DOHH2 (cell line): ENCODE data around the gene OARD1.

Experiments used
- H3F3A ChIP-seq: fragments of 200-600 bp; sonication (generic), shearing (Covaris generic); 2 replicates; pipeline ENCODE4 v1.6.0; 2016; ENCODE audit warnings: antibody characterized with exemption, mild to moderate bottlenecking; ENCODE audit not compliant: control insufficient read depth, insufficient read depth
- H3K27ac ChIP-seq: fragments of 200-600 bp; sonication (generic); 2 replicates; pipeline ENCODE4 v1.5.1; 2014; ENCODE audit warnings: low read depth, mild to moderate bottlenecking, low read length, moderate library complexity
- H3K27me3 ChIP-seq: fragments of 200-600 bp; sonication (generic); 2 replicates; pipeline ENCODE4 v1.6.1; 2014; ENCODE audit warnings: mild to moderate bottlenecking, low read length, mixed read lengths; ENCODE audit not compliant: control insufficient read depth
- H3K36me3 ChIP-seq: fragments of 200-600 bp; sonication (generic); 2 replicates; pipeline ENCODE4 v1.6.1; 2014; ENCODE audit warnings: mild to moderate bottlenecking, low read length, moderate library complexity, mixed read lengths; ENCODE audit not compliant: control insufficient read depth
- H3K4me1 ChIP-seq: fragments of 200-600 bp; sonication (generic); 2 replicates; pipeline ENCODE4 v1.6.1; 2014; ENCODE audit warnings: mild to moderate bottlenecking, low read length, mixed read lengths; ENCODE audit not compliant: control insufficient read depth
- H3K4me2 ChIP-seq: fragments of 200-600 bp; sonication (generic); 2 replicates; pipeline ENCODE4 v1.6.0; 2014; ENCODE audit warnings: mild to moderate bottlenecking, low read length, moderate library complexity
- H3K4me3 ChIP-seq: fragments of 200-600 bp; sonication (generic); 2 replicates; pipeline ENCODE4 v1.5.1; 2014; ENCODE audit warnings: mild to moderate bottlenecking, low read length, mixed read lengths
- H3K79me2 ChIP-seq: fragments of 200-600 bp; sonication (generic); 2 replicates; pipeline ENCODE4 v1.6.1; 2014; ENCODE audit warnings: mild to moderate bottlenecking, low read length, mixed read lengths; ENCODE audit not compliant: control insufficient read depth
- H3K9me2 ChIP-seq: fragments of 200-600 bp; sonication (generic); replicated peaks from 2 replicates; pipeline ENCODE4 v1.6.1; 2014; ENCODE audit warnings: mild to moderate bottlenecking, low read length, mixed read lengths; ENCODE audit not compliant: control insufficient read depth
- H3K9me3 ChIP-seq: fragments of 200-600 bp; sonication (generic); 2 replicates; pipeline ENCODE4 v1.6.1; 2014; ENCODE audit warnings: antibody characterized with exemption, low read length, mixed read lengths; ENCODE audit not compliant: control insufficient read depth, insufficient read depth
- H4K20me1 ChIP-seq: fragments of 200-600 bp; sonication (generic); 2 replicates; pipeline ENCODE4 v1.6.0; 2014; ENCODE audit warnings: low read depth, mild to moderate bottlenecking, antibody characterized with exemption, low read length, moderate library complexity; ENCODE audit not compliant: control insufficient read depth, insufficient read depth
- CTCF ChIP-seq: fragments of 200-600 bp; sonication (generic); IDR thresholded peaks from one replicate; pipeline ENCODE4 v1.5.1; 2014; ENCODE audit warnings: antibody characterized with exemption, mild to moderate bottlenecking, low read depth, low read length; ENCODE audit not compliant: poor library complexity, severe bottlenecking
- EZH2phosphoT487 ChIP-seq: fragments of 200-600 bp; sonication (generic); IDR thresholded peaks from 2 replicates; pipeline ENCODE4 v1.6.1; 2017; ENCODE audit warnings: borderline replicate concordance, mild to moderate bottlenecking, antibody characterized with exemption, low read length, moderate library complexity, mixed read lengths

The OARD1 gene

GRCh38 chr6:41064841-41065240 is 7.3 kb downstream of the OARD1 start:
- TF ChIP-seq CTCF (no peak), EZH2phosphoT487 (no peak)
- no peaks in the 10 kb centered on the region for H4K20me1 ChIP-seq

GRCh38 chr6:41063884-41064285 is 8.3 kb downstream of the OARD1 start:
- H3K4me1 ChIP-seq = no peaks in the 10 kb centered on the region
- H3K79me2 ChIP-seq = no peaks in the 10 kb centered on the region
- H3K4me2 ChIP-seq = no peak overlapping the region
- H3K36me3 ChIP-seq = peaks cover 49% of the 10 kb centered on the region
- H3K4me3 ChIP-seq = no peak overlapping the region
- no peak overlapping the region for H3K27ac ChIP-seq
- H4K20me1 ChIP-seq = no peaks in the 10 kb centered on the region
- 0 out of 2 replicates have a peak, but pooled peaks cover 5% of the 10 kb centered on the region for H3F3A ChIP-seq
- no peaks in the 10 kb centered on the region for H3K27me3 ChIP-seq
- H3K9me2 ChIP-seq = no peaks in the 10 kb centered on the region
- H3K9me3 ChIP-seq = no peaks in the 10 kb centered on the region
- TF ChIP-seq CTCF (no peak), EZH2phosphoT487 (no peak)

More at GRCh38 chr6:41064841-41065240, 7.3 kb downstream of the OARD1 start:
- Histone ChIP-seq H3K79me2 (no peaks in the 10 kb centered on the region), H3K4me2 (no peak overlapping the region), H3K4me1 (no peaks in the 10 kb centered on the region), H3F3A (0 out of 2 replicates have a peak, but pooled peaks cover 5% of the 10 kb centered on the region), H3K9me3 (no peaks in the 10 kb centered on the region), H3K4me3 (no peak overlapping the region), H3K27ac (no peak overlapping the region), H3K27me3 (no peaks in the 10 kb centered on the region), H3K36me3 (peaks cover 58% of the 10 kb centered on the region), H3K9me2 (no peaks in the 10 kb centered on the region)

- Histone ChIP-seq H3F3A (no peaks in the 10 kb centered on the region), H3K79me2 (no peaks in the 10 kb centered on the region), H3K9me3 (no peaks in the 10 kb centered on the region), H3K36me3 (peaks cover 32% of the 10 kb centered on the region), H3K27me3 (no peaks in the 10 kb centered on the region), H3K27ac (no peak overlapping the region), H3K4me1 (no peaks in the 10 kb centered on the region), H3K4me3 (no peak overlapping the region), H3K4me2 (no peak overlapping the region), H4K20me1 (no peaks in the 10 kb centered on the region), H3K9me2 (no peaks in the 10 kb centered on the region)
- no peak for TF ChIP-seq EZH2phosphoT487
- TF ChIP-seq CTCF = no peak
Observed at GRCh38 chr6:41062056-41062455, 10.1 kb downstream of the OARD1 start.
